Right atrium auricular region (tissue), 2 donors: Measurements from ENCODE around the gene TTPAL. TPM values are rescaled to one million over a fixed set of nuclear protein-coding genes. Genes with fewer than 3 reads are reported as not detected.

Experiments used
- DNase-seq: peaks from one replicate; pipeline ENCODE4 v3.0.0-alpha.2; 2019; ENCODE audit warnings: low spot score
- H3K27ac ChIP-seq, 2 donors: fragments of 200-600 bp; sonication (generic); 1 replicate in 1 of 2; 2 replicates in 1 of 2; pipeline ENCODE4 v1.5.1; 2016 to 2019
- H3K27me3 ChIP-seq, 2 donors: fragments of 200-600 bp; sonication (generic); one replicate each; pipeline versions ENCODE4 v1.5.1 to v1.6.0; 2017 to 2019
- H3K36me3 ChIP-seq: fragments of 200-600 bp; sonication (generic); one replicate; pipeline ENCODE4 v1.5.1; 2016
- H3K4me1 ChIP-seq, 2 donors: fragments of 200-600 bp; sonication (generic); one replicate each; pipeline versions ENCODE4 v1.5.1 to v1.6.0; 2017 to 2019
- H3K4me3 ChIP-seq, 2 donors: fragments of 200-600 bp; sonication (generic); 1 replicate in 1 of 2; 2 replicates in 1 of 2; pipeline ENCODE4 v1.5.1; 2017 to 2019; ENCODE audit warnings: mild to moderate bottlenecking in 1 of 2, moderate library complexity in 1 of 2
- H3K9me3 ChIP-seq, 2 donors: fragments of 200-600 bp; sonication (generic); one replicate each; pipeline ENCODE4 v1.5.1; 2019
- total RNA-seq, 2 donors: library from RNA; depleted of rRNA; stranded (reverse); fragments of >200 nt; gene quantifications; one replicate each; pipeline ENCODE4 v1.1.0, GENCODE V29; 2016
- TF ChIP-seq, protein P1 (sequence below), 2 donors: fragments of 200-600 bp; sonication (generic); IDR thresholded peaks; one replicate each; pipeline ENCODE4 v1.5.1; 2019; ENCODE audit warnings: antibody characterized with exemption in 2 of 2

Gene TTPAL
- total RNA-seq, 2 donors from 2014 or later: 3.6 to 6.0 TPM

DNA sequence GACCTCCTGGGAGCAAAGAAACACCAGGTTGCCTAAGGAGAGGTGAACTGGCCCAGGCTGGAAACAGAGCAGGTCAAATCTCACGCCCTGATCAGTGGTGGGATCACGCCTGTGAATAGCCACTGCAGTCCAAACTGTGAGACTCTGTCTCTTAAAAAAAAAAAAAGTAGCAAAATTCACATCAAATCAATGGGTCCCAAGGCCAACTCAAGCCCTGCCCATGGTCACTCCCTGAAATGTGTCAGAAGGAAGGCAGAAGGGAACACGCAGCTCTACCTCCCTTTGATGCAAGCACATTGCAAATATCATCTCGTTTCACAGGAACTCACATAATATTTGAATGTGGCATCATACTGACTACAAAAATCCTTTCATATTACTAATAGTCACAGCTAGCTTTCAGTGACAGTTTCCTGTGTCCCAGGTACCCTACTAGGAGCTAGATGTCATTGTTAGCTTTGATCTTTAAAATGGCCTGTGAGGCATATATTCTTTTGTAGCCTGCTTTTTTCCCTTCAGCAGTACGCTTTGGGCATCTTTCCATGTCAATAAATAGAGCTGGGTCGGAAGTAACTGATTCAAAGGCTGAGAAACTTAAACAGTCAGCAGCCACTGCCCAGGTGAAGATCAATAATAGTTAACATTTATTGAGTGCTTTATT lies 14.4 kb upstream of the TTPAL start:
- DNase-seq: no peak
- TF ChIP-seq, protein P1, sequence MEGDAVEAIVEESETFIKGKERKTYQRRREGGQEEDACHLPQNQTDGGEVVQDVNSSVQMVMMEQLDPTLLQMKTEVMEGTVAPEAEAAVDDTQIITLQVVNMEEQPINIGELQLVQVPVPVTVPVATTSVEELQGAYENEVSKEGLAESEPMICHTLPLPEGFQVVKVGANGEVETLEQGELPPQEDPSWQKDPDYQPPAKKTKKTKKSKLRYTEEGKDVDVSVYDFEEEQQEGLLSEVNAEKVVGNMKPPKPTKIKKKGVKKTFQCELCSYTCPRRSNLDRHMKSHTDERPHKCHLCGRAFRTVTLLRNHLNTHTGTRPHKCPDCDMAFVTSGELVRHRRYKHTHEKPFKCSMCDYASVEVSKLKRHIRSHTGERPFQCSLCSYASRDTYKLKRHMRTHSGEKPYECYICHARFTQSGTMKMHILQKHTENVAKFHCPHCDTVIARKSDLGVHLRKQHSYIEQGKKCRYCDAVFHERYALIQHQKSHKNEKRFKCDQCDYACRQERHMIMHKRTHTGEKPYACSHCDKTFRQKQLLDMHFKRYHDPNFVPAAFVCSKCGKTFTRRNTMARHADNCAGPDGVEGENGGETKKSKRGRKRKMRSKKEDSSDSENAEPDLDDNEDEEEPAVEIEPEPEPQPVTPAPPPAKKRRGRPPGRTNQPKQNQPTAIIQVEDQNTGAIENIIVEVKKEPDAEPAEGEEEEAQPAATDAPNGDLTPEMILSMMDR (IDR thresholded peaks at IDR 0.05): no peak
- Histone ChIP-seq H3K27ac (no peak overlapping the region), H3K4me1 (no peaks in the 10 kb centered on the region), H3K4me3 (no peak overlapping the region), H3K9me3 (no peaks in the 10 kb centered on the region), H3K27me3 (no peaks in the 10 kb centered on the region), H3K36me3 (no peaks in the 10 kb centered on the region)

DNA sequence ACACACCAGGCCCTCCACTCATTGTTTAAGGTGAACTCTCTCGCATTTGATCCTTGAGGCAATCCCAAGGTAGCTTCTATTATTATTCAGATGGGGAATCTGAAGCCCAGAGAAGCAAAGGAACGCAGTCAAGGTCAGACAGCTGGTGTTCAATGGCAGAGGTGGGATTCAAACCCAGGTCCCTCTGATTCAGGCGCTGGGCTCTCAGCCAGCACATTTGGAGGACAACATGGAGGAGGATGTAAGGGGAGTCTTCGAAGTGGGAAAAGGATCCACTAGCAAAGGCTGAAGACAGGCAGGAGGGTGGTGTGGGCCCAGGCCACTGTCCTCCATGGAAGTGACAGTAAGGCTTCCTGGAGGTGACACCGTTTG lies 13.9 kb upstream of the TTPAL start:
- Histone ChIP-seq H3K4me1 (no peaks in the 10 kb centered on the region), H3K27me3 (no peaks in the 10 kb centered on the region), H3K27ac (no peak overlapping the region), H3K9me3 (no peaks in the 10 kb centered on the region), H3K4me3 (no peak overlapping the region), H3K36me3 (no peaks in the 10 kb centered on the region)
- DNase-seq: no peak
- TF ChIP-seq, protein P1 (IDR thresholded peaks at IDR 0.05): no peak

DNA sequence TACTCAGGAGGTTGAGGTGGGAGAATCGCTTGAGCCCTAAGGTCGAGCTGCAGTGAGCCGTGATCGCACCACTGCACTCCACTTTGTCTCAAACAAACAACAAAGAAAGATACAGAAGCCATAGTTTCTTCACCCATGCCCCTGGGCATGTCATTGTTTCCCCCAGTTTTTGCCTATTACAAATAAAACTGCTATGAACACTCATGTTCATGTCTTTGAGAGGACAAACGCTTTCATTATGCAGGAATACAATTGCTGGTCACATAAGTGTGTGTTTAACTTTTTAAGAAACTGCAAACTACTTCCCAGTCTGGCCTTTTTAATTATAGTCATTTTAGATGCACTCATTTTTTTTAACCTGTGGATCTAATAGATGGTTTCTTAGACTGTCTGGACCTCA lies 12.2 kb upstream of the TTPAL start:
- TF ChIP-seq, protein P1 (IDR thresholded peaks at IDR 0.05): no peak

DNA sequence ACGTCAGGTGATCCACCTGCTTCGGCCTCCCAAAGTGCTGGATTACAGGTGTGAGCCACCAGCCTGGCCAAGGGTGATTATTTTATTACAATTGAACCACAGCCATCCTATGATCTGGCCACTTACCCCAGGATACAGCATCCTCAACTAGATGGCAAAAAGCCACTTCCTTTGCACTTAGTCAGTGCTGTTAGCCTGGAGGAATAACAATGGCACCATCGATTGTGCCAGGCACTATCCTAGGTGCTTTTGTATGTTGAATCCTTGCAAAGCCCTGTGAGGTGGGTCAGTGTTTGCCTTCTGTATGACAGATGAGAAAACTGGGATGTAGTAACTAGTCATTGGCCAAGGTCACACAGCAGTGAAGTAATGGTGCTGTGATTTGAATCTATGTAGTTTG lies 11.2 kb upstream of the TTPAL start:
- no peaks in the 10 kb centered on the region for H3K36me3 ChIP-seq
- no peaks in the 10 kb centered on the region for H3K27me3 ChIP-seq
- no peak overlapping the region for H3K27ac ChIP-seq
- TF ChIP-seq, protein P1 (IDR thresholded peaks at IDR 0.05): no peak
- H3K9me3 ChIP-seq: no peaks in the 10 kb centered on the region
- H3K4me3 ChIP-seq: no peak overlapping the region
- DNase-seq: no peak
- peaks cover 0 to 5% of the 10 kb centered on the region in 2 donors for H3K4me1 ChIP-seq

More for the DNA sequence above, 12.2 kb upstream of the TTPAL start:
- H3K27ac ChIP-seq: no peak overlapping the region
- DNase-seq: no peak
- no peak overlapping the region for H3K4me3 ChIP-seq
- no peaks in the 10 kb centered on the region for H3K9me3 ChIP-seq
- H3K27me3 ChIP-seq: no peaks in the 10 kb centered on the region
- H3K4me1 ChIP-seq: peaks cover 0 to 5% of the 10 kb centered on the region in 2 donors
- no peaks in the 10 kb centered on the region for H3K36me3 ChIP-seq

DNA sequence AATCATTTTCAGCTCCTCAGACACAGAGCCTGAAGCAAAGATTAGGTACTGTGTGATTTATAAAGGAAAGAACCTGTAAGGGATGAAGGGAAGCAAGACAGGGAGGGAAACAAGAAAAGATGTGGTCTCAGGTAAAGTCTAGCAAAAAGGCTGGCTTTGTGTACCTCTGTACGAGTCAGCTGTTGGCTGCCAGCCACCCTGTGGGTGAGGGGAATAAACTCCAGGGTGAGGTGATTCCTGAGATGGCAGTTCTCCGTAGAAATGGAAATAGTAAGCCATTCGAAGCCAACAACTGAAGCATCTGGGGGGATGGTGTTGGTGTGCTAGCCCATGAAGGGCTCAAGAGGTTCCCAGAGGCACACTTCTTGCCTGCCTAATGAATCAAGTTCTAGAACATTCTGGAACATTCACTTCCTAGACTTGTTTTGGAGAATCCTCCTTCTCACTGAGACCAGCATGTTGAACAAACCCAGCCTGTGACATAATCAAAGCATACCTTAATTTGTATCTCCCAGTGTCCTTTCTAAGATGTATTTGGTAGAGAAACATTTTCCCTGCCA lies 10.6 kb upstream of the TTPAL start:
- H3K27me3 ChIP-seq: no peaks in the 10 kb centered on the region
- no peaks in the 10 kb centered on the region for H3K36me3 ChIP-seq
- peaks cover 0 to 5% of the 10 kb centered on the region in 2 donors for H3K4me1 ChIP-seq
- H3K4me3 ChIP-seq: no peak overlapping the region
- TF ChIP-seq, protein P1 (IDR thresholded peaks at IDR 0.05): no peak
- DNase-seq: no peak
- no peak overlapping the region for H3K27ac ChIP-seq
- H3K9me3 ChIP-seq: no peaks in the 10 kb centered on the region
